AG09309 (cell line): Measurements from ENCODE around the gene ZDHHC13.
A peak's percentile ranks its signal among the peaks of the same experiment; 100 is the strongest.

Source experiments
- DNase-seq: peaks from one replicate; pipeline ENCODE4 v3.0.0-alpha.2; 2010; ENCODE audit warnings: low read depth
- H3K4me3 ChIP-seq: 2 replicates; pipeline ENCODE4 v1.5.1; 2011; ENCODE audit warnings: mild to moderate bottlenecking, low read depth, low read length, moderate library complexity; ENCODE audit not compliant: control insufficient read depth
- CTCF ChIP-seq: IDR thresholded peaks from 2 replicates; pipeline ENCODE4 v1.5.1; 2011; ENCODE audit warnings: mild to moderate bottlenecking, low read depth, low read length, inconsistent platforms; ENCODE audit not compliant: insufficient read depth, control insufficient read depth; ENCODE audit errors: missing control alignments

ZDHHC13 gene

GRCh38 chr11:19116971-19117759 lies at the start of gene ZDHHC13:
TSS of gene ZDHHC13 (plus strand) at chr11:19117168. CDS start at chr11:19117250, 82 bp downstream.
- peak; percentile 69 for TF ChIP-seq CTCF
- DNase-seq: peak; percentile 43

DNA sequence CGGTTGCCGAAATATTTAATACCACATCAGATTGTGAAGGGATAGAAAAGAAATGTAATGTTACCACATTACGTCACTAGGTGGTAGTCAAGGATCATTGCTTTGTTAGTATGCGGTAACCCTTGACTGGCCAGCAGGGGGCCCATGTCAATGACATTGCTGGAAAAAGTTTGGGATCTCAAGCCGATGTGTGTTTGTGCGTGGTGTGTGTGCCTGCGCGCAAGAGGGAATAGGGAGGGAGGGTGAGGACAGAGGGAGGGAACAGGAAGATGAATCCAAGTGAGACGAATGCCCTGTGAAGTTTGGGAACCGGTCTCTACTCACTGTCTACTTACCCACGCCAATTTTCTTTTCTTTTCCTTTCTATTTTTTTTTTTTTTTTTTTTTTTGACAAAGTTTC lies 45.7 kb upstream of the ZDHHC13 start:
- peak overlapping the region; percentile 8 for H3K4me3 ChIP-seq
- DNase-seq: peak; percentile 64
- TF ChIP-seq CTCF: peak; percentile 99

More at GRCh38 chr11:19116971-19117759, at the start of gene ZDHHC13:
- peak within 1 kb of the TSS; percentile 86 for H3K4me3 ChIP-seq

- H3K4me3 ChIP-seq: no peak overlapping the region
- DNase-seq: no peak
- TF ChIP-seq CTCF: no peak
Observed at GRCh38 chr11:19072464-19072863, 44.5 kb upstream of the ZDHHC13 start.

DNA sequence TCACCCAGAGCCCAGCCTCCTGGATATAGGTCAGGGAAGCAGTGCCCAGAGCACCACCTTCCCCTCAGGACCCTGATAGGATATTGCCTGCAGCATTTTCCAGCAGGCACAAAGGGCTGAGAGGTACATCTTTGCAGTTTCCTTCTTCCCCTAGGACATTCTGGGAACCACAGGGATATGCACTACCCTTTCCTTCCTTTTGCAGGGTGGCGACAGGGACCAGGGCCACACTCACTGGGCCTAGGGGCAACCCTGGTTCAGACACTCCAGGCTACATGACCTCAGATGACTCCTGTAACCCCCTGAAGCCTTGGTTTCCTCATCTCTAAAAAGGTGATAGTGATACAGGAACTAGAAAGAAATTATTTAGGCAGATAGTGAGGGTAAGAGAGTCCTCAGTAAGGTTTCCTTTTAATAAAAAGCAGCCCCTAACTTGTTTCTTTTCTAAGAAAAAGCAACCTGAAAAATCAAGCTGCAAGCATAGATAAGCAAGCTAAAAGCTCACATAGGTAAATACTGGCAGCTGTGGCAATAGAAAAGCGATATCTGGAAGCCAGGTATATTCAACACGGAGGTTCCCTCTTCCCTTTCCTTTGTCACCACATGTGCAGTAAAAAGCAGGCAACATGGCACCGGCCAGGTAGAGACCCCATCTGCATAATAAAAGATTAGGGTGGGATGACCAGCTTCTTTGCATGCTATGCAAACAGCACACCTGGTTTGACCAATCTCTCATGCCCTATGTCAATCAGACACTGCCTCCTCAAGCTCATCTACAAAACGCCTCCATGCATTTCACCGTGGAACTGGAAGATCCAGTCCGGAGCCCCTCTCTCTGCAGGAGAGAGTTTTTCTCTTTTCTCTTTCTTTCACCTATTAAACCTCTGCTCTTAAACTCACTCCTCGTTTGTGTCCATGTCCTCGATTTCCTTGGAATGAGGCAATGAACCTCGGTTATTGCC lies 43.2 kb upstream of the ZDHHC13 start:
- TF ChIP-seq CTCF: no peak
- no peak overlapping the region for H3K4me3 ChIP-seq
- DNase-seq: no peak

- no peak for DNase-seq
- TF ChIP-seq CTCF: no peak
- no peak overlapping the region for H3K4me3 ChIP-seq
Observed at GRCh38 chr11:19075636-19076035, 41.3 kb upstream of the ZDHHC13 start.

DNA sequence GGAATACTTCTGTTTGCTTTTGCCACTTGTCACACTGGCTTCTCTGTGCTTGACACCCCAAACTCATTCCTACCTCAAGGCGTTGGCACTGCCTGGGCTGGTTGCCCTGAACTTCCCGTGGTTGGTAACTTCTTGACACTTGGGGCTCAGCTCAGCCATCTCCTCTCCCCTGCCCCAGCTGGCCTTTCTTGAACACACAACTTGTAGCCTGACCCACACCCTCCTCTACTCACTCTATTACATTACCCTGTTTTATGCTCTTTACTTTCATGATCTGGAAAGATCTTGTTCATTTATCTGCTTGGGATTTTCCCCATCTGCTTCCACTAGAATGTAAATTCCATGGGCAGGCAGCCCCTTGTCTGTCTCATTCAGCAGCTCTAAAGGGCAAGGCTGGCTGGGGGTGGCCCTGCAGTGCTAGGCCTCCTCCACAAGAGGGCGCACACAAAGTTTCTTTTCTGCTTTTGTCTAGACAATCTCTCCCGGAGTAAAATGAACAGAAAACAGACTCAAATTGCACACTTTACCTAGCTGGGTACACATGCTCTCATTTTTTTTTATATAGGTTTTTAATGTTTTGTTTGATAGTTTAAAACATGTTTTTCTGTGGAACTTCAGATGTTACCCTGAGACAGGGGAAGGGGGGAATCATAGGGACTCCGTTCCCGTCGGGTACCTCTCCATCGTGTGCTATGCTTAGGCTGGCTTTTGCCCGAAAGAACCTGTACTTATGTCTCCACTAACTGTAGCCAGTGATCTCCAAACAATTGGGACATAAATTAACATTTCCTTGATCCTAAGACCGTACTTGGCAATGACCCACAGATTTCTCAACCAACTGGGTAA lies 40.0 kb upstream of the ZDHHC13 start:
- no peak for DNase-seq
- TF ChIP-seq CTCF: peak; percentile 97
- no peak overlapping the region for H3K4me3 ChIP-seq
